Thyroid gland (tissue), 4 donors: Measurements from ENCODE around the gene EPB41L5.

Experiments
- POLR2A ChIP-seq, 2 donors: fragments of 450-650 bp; IDR thresholded peaks; one replicate each; pipeline ENCODE4 v1.6.1; 2017; ENCODE audit warnings: antibody characterized with exemption in 2 of 2, mild to moderate bottlenecking in 2 of 2, moderate library complexity in 1 of 2
- TF ChIP-seq, protein P1 (sequence below), 6 experiments: fragments of 200-600 bp in 3 of 6; fragments of 450-650 bp in 3 of 6; sonication (generic) in 3 of 6; IDR thresholded peaks; one replicate each; pipeline ENCODE4 v1.5.1; 2016 to 2019; ENCODE audit warnings: antibody characterized with exemption in 6 of 6, mild to moderate bottlenecking in 2 of 6, inconsistent platforms in 1 of 6, moderate library complexity in 1 of 6

DNA sequence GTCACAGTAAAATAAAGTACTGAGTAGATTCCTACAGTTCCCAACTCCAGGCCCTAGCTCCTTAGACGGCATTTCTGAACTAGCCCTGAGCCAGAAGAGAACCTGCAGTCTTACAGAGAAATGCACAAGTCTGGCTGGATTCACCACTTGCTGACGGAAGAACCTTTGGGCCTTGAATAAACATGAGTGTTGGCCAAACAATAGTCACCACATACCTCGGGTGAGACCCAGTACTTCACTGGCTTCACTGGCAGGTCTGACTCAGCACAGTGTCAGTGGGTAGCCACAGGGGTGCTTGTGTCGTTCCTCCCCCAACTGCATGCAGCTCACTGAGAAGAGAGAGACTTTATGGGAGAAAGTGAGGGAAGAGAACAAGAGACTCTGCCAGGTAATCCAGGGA is 121.4 kb downstream of the EPB41L5 start:
- TF ChIP-seq POLR2A (IDR thresholded peaks at IDR 0.05): no peak
- TF ChIP-seq, protein P1, sequence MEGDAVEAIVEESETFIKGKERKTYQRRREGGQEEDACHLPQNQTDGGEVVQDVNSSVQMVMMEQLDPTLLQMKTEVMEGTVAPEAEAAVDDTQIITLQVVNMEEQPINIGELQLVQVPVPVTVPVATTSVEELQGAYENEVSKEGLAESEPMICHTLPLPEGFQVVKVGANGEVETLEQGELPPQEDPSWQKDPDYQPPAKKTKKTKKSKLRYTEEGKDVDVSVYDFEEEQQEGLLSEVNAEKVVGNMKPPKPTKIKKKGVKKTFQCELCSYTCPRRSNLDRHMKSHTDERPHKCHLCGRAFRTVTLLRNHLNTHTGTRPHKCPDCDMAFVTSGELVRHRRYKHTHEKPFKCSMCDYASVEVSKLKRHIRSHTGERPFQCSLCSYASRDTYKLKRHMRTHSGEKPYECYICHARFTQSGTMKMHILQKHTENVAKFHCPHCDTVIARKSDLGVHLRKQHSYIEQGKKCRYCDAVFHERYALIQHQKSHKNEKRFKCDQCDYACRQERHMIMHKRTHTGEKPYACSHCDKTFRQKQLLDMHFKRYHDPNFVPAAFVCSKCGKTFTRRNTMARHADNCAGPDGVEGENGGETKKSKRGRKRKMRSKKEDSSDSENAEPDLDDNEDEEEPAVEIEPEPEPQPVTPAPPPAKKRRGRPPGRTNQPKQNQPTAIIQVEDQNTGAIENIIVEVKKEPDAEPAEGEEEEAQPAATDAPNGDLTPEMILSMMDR (IDR thresholded peaks at IDR 0.05): no peak
